ENCODE measurements around the gene CAMK2A.

GRCh38 chr5:150227036-150227435 is 62.5 kb downstream of the CAMK2A start:
- no peak for TF ChIP-seq CTCF (IDR thresholded peaks at IDR 0.05; ENCODE audit: insufficient read depth, low read length)
- TF ChIP-seq POLR2AphosphoS5 (IDR thresholded peaks at IDR 0.05; ENCODE audit: low read depth) = no peak
- no peak for TF ChIP-seq GABPA (IDR thresholded peaks at IDR 0.05; ENCODE audit: low read depth)
- no peak for TF ChIP-seq REST (IDR thresholded peaks at IDR 0.05; ENCODE audit: insufficient replicate concordance, low read depth)
- TF ChIP-seq SPI1 (IDR thresholded peaks at IDR 0.05; ENCODE audit: borderline replicate concordance, low read depth) = no peak
